Measurements from ENCODE around the gene ZNF546. TPM values are rescaled to one million over a fixed set of nuclear protein-coding genes. Genes with fewer than 3 reads are reported as not detected.
A peak's percentile ranks its signal among the peaks of the same experiment; 100 is the strongest.

The ZNF546 gene
- total and polyA plus RNA-seq, 2 donors (not counting 1 experiment from before 2014, with no cell fraction given) = 1.8 to 15.7 TPM

GRCh38 chr19:39995794-39996193 lies 1.1 kb upstream of the ZNF546 start:
- Histone ChIP-seq H3K27ac (ENCODE audit: low read length in 2 of 2) (no peak overlapping the region), H4K20me1 (ENCODE audit: control insufficient read depth, insufficient read depth, low read length, poor library complexity, severe bottlenecking) (peaks cover 8% of the 10 kb centered on the region), H3K4me1 (ENCODE audit: control insufficient read depth in 2 of 2, insufficient read depth in 2 of 2, low read length in 2 of 2) (peaks cover 9 to 16% of the 10 kb centered on the region in 2 donors), H2AFZ (ENCODE audit: insufficient read depth, low read depth, low read length, poor library complexity, severe bottlenecking) (no peak overlapping the region), H3K9ac (ENCODE audit: low read length) (no peak overlapping the region), H3K36me3 (replicated peaks in 1 of 2; ENCODE audit: control extremely low read depth in 1 of 2, control insufficient read depth in 1 of 2, extremely low read depth in 1 of 2, insufficient read depth in 2 of 2, low read length in 1 of 2) (peaks cover 0 to 2% of the 10 kb centered on the region in 2 experiments), H3K27me3 (replicated peaks in 1 of 4; ENCODE audit: control extremely low read depth in 1 of 4, control insufficient read depth in 3 of 4, insufficient read depth in 4 of 4, low read length in 3 of 4) (no peaks in the 10 kb centered on the region), H3K79me2 (ENCODE audit: control insufficient read depth, insufficient read depth, low read length) (peaks cover 52% of the 10 kb centered on the region), H3K9me3 (ENCODE audit: control extremely low read depth in 1 of 3, control insufficient read depth in 2 of 3, insufficient read depth in 1 of 3, low read length in 2 of 3) (peaks cover 1 to 8% (median 8%) of the 10 kb centered on the region in 3 donors), H3K4me2 (replicated peaks; ENCODE audit: low read depth, low read length, poor library complexity, severe bottlenecking) (peak overlapping the region; percentile 83), H3K4me3 (ENCODE audit: control extremely low read depth in 1 of 5, extremely low read depth in 1 of 5, insufficient read depth in 1 of 5, low read depth in 2 of 5, low read length in 4 of 5) (peak overlapping the region in 1 of 5 experiments; percentile 65)
- Mint-ChIP-seq H3K4me1 (peaks cover 28% of the 10 kb centered on the region), H3K4me3 (peak overlapping the region; percentile 96), H3K9me3 (ENCODE audit: insufficient read depth) (peaks cover 2% of the 10 kb centered on the region), H3K27me3 (no peaks in the 10 kb centered on the region), H3K27ac (no peak overlapping the region)
- ChIA-PET POLR2A (interaction anchor here (2.0 kb wide), 1 partner anchor 25 kb away, joined by 10 read pairs; the partner anchor contains the start of gene PSMC4), CTCF (interaction anchor here (1.8 kb wide), 1 partner anchor 17 kb away, joined by 5 read pairs; no protein-coding TSS in a partner anchor)
- no peak for TF ChIP-seq CTCF (IDR thresholded peaks at IDR 0.05)
- TF ChIP-seq EZH2 (IDR thresholded peaks at IDR 0.05; ENCODE audit: borderline replicate concordance, insufficient read depth, low read depth, low read length, poor library complexity, severe bottlenecking) = no peak
- 100% methylated on average over 1 of the region's 1 CpG for WGBS (ENCODE audit: insufficient coverage)
- DNase-seq (no peak), ATAC-seq (ENCODE audit: low read depth) (no peak)
- intact Hi-C loops (cut with micrococcal nuclease) = loop anchor here (1.0 to 5.0 kb wide), 5 partner anchors 24 to 472 kb away; partner anchors contain the start of genes BLVRB, MAP3K10, PSMC4 and SPTBN4

- Histone ChIP-seq H3K9ac (ENCODE audit: low read length) (peak overlapping the region; percentile 90), H3K27ac (ENCODE audit: low read length in 2 of 2) (peak overlapping the region; percentile 78 to 89), H2AFZ (ENCODE audit: insufficient read depth, low read depth, low read length, poor library complexity, severe bottlenecking) (peak overlapping the region; percentile 95), H3K4me3 (ENCODE audit: control extremely low read depth in 1 of 5, extremely low read depth in 1 of 5, insufficient read depth in 1 of 5, low read depth in 2 of 5, low read length in 4 of 5) (peak overlapping the region; percentile 59 to 98 (median 92)), H3K4me2 (replicated peaks; ENCODE audit: low read depth, low read length, poor library complexity, severe bottlenecking) (peak overlapping the region; percentile 83), H3K9me3 (ENCODE audit: control extremely low read depth in 1 of 3, control insufficient read depth in 2 of 3, insufficient read depth in 1 of 3, low read length in 2 of 3) (peaks cover 1 to 8% (median 8%) of the 10 kb centered on the region in 3 donors), H3K4me1 (ENCODE audit: control insufficient read depth in 2 of 2, insufficient read depth in 2 of 2, low read length in 2 of 2) (peaks cover 9 to 16% of the 10 kb centered on the region in 2 donors), H3K36me3 (replicated peaks in 1 of 2; ENCODE audit: control extremely low read depth in 1 of 2, control insufficient read depth in 1 of 2, extremely low read depth in 1 of 2, insufficient read depth in 2 of 2, low read length in 1 of 2) (peaks cover 0 to 4% of the 10 kb centered on the region in 2 experiments), H3K79me2 (ENCODE audit: control insufficient read depth, insufficient read depth, low read length) (peaks cover 47% of the 10 kb centered on the region), H4K20me1 (ENCODE audit: control insufficient read depth, insufficient read depth, low read length, poor library complexity, severe bottlenecking) (peaks cover 3% of the 10 kb centered on the region), H3K27me3 (replicated peaks in 1 of 4; ENCODE audit: control extremely low read depth in 1 of 4, control insufficient read depth in 3 of 4, insufficient read depth in 4 of 4, low read length in 3 of 4) (no peaks in the 10 kb centered on the region)
- CTCF ChIA-PET = interaction anchor here (1.8 to 2.2 kb wide), 2 partner anchors 17 to 26 kb away, joined by 5 to 12 read pairs; no protein-coding TSS in a partner anchor
- ATAC-seq (ENCODE audit: low read depth) = peak; percentile 3
- H3K9me3 Mint-ChIP-seq (ENCODE audit: insufficient read depth) = peaks cover 2% of the 10 kb centered on the region
- intact Hi-C loops (cut with micrococcal nuclease) = loop anchor here (1.0 to 5.0 kb wide), 5 partner anchors 25 to 471 kb away; partner anchors contain the start of genes BLVRB, MAP3K10, PSMC4 and SPTBN4
- 11% methylated on average over 19 of the region's 19 CpGs for WGBS (ENCODE audit: insufficient coverage)
- H3K4me1 Mint-ChIP-seq = peaks cover 28% of the 10 kb centered on the region
- no peaks in the 10 kb centered on the region for H3K27me3 Mint-ChIP-seq
- TF ChIP-seq CTCF (IDR thresholded peaks at IDR 0.05) (no peak), EZH2 (IDR thresholded peaks at IDR 0.05; ENCODE audit: borderline replicate concordance, insufficient read depth, low read depth, low read length, poor library complexity, severe bottlenecking) (no peak)
- DNase-seq = no peak
- peak overlapping the region; percentile 92 for H3K27ac Mint-ChIP-seq
- POLR2A ChIA-PET = interaction anchor here (0.8 to 2.0 kb wide), 4 partner anchors 21 to 133 kb away, joined by 3 to 10 read pairs (median 4); partner anchors contain the start of gene PSMC4
- peak overlapping the region; percentile 96 for H3K4me3 Mint-ChIP-seq
Observed at GRCh38 chr19:39996218-39996810, 546 bp upstream of the ZNF546 start.
